ENCODE results near the gene POLR3C. TPM values are rescaled to one million over a fixed set of nuclear protein-coding genes. Genes with fewer than 3 reads are reported as not detected.

POLR3C gene
- total RNA-seq, 1 experiment from 2014 or later, result 24.9 TPM

- TF ChIP-seq ESRRA (CRISPR knock-in tag; IDR thresholded peaks at IDR 0.05; ENCODE audit: borderline replicate concordance) (no peak), E2F5 (CRISPR knock-in tag; IDR thresholded peaks at IDR 0.05) (no peak), ZNF138 (CRISPR knock-in tag; conservative IDR thresholded peaks at IDR 0.05) (no peak), ATF1 (CRISPR knock-in tag; IDR thresholded peaks at IDR 0.05) (no peak)
Measured at GRCh38 chr1:145795257-145795881, 28.6 kb upstream of the POLR3C start (continued).

- DNase-seq (ENCODE audit: low spot score) (no peak), ATAC-seq (no peak)
- Mint-ChIP-seq H3K4me1 (peaks cover 6% of the 10 kb centered on the region), H3K27ac (no peak overlapping the region), H3K4me3 (no peak overlapping the region), H3K36me3 (peaks cover 35% of the 10 kb centered on the region), H3K9me3 (peaks cover 43% of the 10 kb centered on the region), H3K27me3 (ENCODE audit: low read depth) (no peaks in the 10 kb centered on the region; the same call in 1 of the 2 replicates)
- CTCF ChIA-PET, result no interaction called here
- POLR2A ChIA-PET, result no interaction called here
- TF ChIP-seq ZNF232 (CRISPR knock-in tag; IDR thresholded peaks at IDR 0.05) (no peak), ZSCAN18 (CRISPR knock-in tag; IDR thresholded peaks at IDR 0.05) (no peak), USF2 (CRISPR knock-in tag; IDR thresholded peaks at IDR 0.05) (no peak), TEAD4 (CRISPR knock-in tag; IDR thresholded peaks at IDR 0.05) (no peak), IRF1 (CRISPR knock-in tag; IDR thresholded peaks at IDR 0.05) (no peak), TEAD1 (CRISPR knock-in tag; IDR thresholded peaks at IDR 0.05) (no peak), ZNF532 (CRISPR knock-in tag; IDR thresholded peaks at IDR 0.05; ENCODE audit: borderline replicate concordance) (no peak), SMAD3 (CRISPR knock-in tag; IDR thresholded peaks at IDR 0.05; ENCODE audit: borderline replicate concordance) (no peak), E2F5 (CRISPR knock-in tag; IDR thresholded peaks at IDR 0.05) (no peak), CTCF (IDR thresholded peaks at IDR 0.05) (no peak), HMGA2 (CRISPR knock-in tag; IDR thresholded peaks at IDR 0.05) (no peak), ZNF219 (CRISPR knock-in tag; IDR thresholded peaks at IDR 0.05; ENCODE audit: borderline replicate concordance) (no peak), NFE2L1 (CRISPR knock-in tag; IDR thresholded peaks at IDR 0.05) (no peak), GTF2I (CRISPR knock-in tag; conservative IDR thresholded peaks at IDR 0.05) (no peak), ZNF671 (CRISPR knock-in tag; IDR thresholded peaks at IDR 0.05) (no peak), RELA (CRISPR knock-in tag; IDR thresholded peaks at IDR 0.05; ENCODE audit: borderline replicate concordance) (no peak), AFF4 (CRISPR knock-in tag; IDR thresholded peaks at IDR 0.05; ENCODE audit: borderline replicate concordance) (no peak)
Measured at GRCh38 chr1:145796753-145797152, 27.2 kb upstream of the POLR3C start.
